Effector memory CD4-positive, alpha-beta T cell (primary cell): ENCODE data around the gene ZSCAN31.

Experiments
- DNase-seq, 3 donors: peaks; one replicate each; pipeline ENCODE4 v3.0.0-alpha.2; 2020
- H3K27ac ChIP-seq: 2 replicates; pipeline ENCODE4 v1.7.0; 2013; ENCODE audit warnings: mild to moderate bottlenecking, low read length, moderate library complexity; ENCODE audit not compliant: insufficient read depth, poor library complexity, severe bottlenecking
- H3K27me3 ChIP-seq: replicated peaks from 2 replicates; pipeline ENCODE4 v1.7.0; 2013; ENCODE audit warnings: mild to moderate bottlenecking, low read length; ENCODE audit not compliant: insufficient read depth, control insufficient read depth, poor library complexity, severe bottlenecking
- H3K36me3 ChIP-seq: 2 replicates; pipeline ENCODE4 v1.7.0; 2013; ENCODE audit warnings: mild to moderate bottlenecking, low read length, moderate library complexity; ENCODE audit not compliant: control insufficient read depth, insufficient read depth
- H3K4me1 ChIP-seq: 2 replicates; pipeline ENCODE4 v1.7.0; 2013; ENCODE audit warnings: low read length, mild to moderate bottlenecking; ENCODE audit not compliant: control insufficient read depth, insufficient read depth, poor library complexity, severe bottlenecking
- H3K4me3 ChIP-seq: 2 replicates; pipeline ENCODE4 v1.7.0; 2013; ENCODE audit warnings: low read length, low read depth, mild to moderate bottlenecking; ENCODE audit not compliant: insufficient read depth, poor library complexity, severe bottlenecking
- H3K9me3 ChIP-seq: 2 replicates; pipeline ENCODE4 v1.7.0; 2013; ENCODE audit warnings: mild to moderate bottlenecking, low read length, moderate library complexity; ENCODE audit not compliant: control insufficient read depth

ZSCAN31 gene

DNA sequence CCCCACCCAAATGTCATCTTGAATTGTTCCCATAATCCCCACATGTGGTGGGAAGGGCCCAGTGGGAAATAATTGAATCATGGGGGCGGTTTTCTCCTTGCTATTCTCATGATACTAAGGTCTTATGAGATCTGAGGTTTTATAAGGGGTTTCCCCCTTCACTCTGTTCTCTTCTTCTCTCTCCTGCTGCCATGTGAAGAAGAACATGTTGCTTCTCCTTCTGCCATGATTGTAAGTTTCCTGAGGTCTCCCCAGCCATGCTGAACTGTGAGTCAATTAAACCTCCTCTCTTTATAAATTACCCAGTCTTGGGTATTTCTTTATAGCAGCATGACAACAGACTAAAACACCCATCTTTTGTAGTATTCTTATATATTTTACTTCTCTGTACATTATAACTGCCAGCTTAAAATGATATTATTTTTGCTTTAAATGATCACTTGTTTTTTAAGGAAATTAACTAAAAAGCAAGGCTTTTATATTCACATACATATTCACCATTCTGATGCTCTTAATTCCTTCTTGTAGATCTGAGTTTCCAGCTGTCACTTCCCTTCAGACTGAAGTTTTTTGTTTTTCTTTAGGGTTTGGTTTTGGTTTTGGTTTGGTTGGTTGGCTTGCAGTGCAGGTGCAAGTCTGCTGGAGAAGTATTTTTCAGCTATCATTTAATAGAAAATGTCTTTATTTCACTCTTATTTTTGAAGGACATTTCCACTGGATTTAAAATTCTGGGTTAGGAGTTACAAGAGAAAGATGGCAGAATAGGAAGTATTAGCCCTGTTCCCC is 4.6 kb upstream of the ZSCAN31 start:
- Histone ChIP-seq H3K4me3 (no peak overlapping the region), H3K36me3 (no peaks in the 10 kb centered on the region), H3K27ac (no peak overlapping the region), H3K27me3 (no peaks in the 10 kb centered on the region), H3K9me3 (no peaks in the 10 kb centered on the region), H3K4me1 (peaks cover 9% of the 10 kb centered on the region)
- no peak for DNase-seq

GRCh38 chr6:28337121-28337520 is 1.2 kb upstream of the ZSCAN31 start:
- Histone ChIP-seq H3K27ac (no peak overlapping the region), H3K27me3 (no peaks in the 10 kb centered on the region), H3K36me3 (no peaks in the 10 kb centered on the region), H3K9me3 (no peaks in the 10 kb centered on the region), H3K4me3 (peak overlapping the region; percentile 78), H3K4me1 (peaks cover 9% of the 10 kb centered on the region)
- DNase-seq = no peak

- no peaks in the 10 kb centered on the region for H3K27me3 ChIP-seq
- H3K27ac ChIP-seq = peak overlapping the region; percentile 89
These were observed 554 bp upstream of the ZSCAN31 start for GRCh38 chr6:28336284-28337120.

GRCh38 chr6:28335040-28335563 is 846 bp downstream of the ZSCAN31 start:
- Histone ChIP-seq H3K27ac (peak overlapping the region; percentile 89), H3K4me1 (peaks cover 9% of the 10 kb centered on the region), H3K27me3 (no peaks in the 10 kb centered on the region), H3K4me3 (no peak overlapping the region), H3K36me3 (no peaks in the 10 kb centered on the region), H3K9me3 (no peaks in the 10 kb centered on the region)
- DNase-seq = no peak

More at GRCh38 chr6:28336284-28337120, 554 bp upstream of the ZSCAN31 start:
- Histone ChIP-seq H3K9me3 (no peaks in the 10 kb centered on the region), H3K4me1 (peaks cover 9% of the 10 kb centered on the region), H3K36me3 (no peaks in the 10 kb centered on the region), H3K4me3 (peak overlapping the region; percentile 78)
- no peak for DNase-seq

GRCh38 chr6:28334286-28335039 is 1.5 kb downstream of the ZSCAN31 start:
- Histone ChIP-seq H3K4me1 (peaks cover 9% of the 10 kb centered on the region), H3K36me3 (no peaks in the 10 kb centered on the region), H3K27me3 (no peaks in the 10 kb centered on the region), H3K27ac (no peak overlapping the region), H3K4me3 (no peak overlapping the region), H3K9me3 (no peaks in the 10 kb centered on the region)
- DNase-seq = no peak

DNA sequence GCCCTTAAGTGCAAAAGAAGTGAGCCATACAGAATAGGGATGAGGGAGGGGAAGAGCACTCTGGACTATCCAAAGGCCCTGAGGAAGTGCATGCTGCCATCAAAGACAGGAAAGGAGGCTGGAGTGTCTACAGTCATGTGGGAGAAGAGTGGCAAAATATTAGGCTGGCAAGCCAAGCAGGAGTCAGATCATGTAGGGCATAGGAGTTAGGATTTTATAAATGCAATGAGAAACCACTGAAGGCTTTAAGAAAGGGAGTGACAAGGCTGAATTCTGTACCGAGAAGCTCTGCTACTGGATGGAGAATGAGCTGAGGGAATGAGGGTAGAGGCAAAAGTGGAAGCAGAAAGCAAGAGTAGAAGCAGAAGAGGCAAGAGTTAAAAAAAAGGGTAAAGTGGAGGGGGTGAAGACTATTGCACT is 2.3 kb downstream of the ZSCAN31 start:
- H3K4me3 ChIP-seq = no peak overlapping the region
- no peaks in the 10 kb centered on the region for H3K9me3 ChIP-seq
- no peak overlapping the region for H3K27ac ChIP-seq
- H3K27me3 ChIP-seq = no peaks in the 10 kb centered on the region
- H3K4me1 ChIP-seq = peaks cover 9% of the 10 kb centered on the region
- no peaks in the 10 kb centered on the region for H3K36me3 ChIP-seq
- no peak for DNase-seq

DNA sequence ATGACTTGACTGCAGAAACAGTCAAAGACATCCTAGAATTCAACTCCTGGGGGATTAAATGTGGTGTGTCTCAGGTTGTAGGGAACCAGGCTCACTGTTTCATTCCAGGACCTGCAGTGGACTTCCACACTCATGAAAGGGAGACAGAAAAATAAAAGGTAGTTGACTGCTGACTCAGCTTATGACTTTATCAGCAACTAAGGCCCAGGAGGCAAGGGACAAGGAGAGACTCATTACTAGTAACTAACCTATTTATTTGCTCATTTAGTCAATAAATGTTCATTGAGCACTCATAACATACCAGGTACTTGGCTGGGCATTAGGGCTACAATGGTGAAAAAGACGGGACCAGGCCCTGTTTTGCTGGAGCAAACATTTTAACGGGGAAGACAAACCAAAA is 2.9 kb downstream of the ZSCAN31 start:
- Histone ChIP-seq H3K4me3 (no peak overlapping the region), H3K36me3 (no peaks in the 10 kb centered on the region), H3K27ac (no peak overlapping the region), H3K27me3 (no peaks in the 10 kb centered on the region), H3K9me3 (no peaks in the 10 kb centered on the region), H3K4me1 (peaks cover 9% of the 10 kb centered on the region)
- DNase-seq = no peak

- Histone ChIP-seq H3K9me3 (peaks cover 4% of the 10 kb centered on the region), H3K4me1 (no peaks in the 10 kb centered on the region), H3K4me3 (no peak overlapping the region), H3K27me3 (no peaks in the 10 kb centered on the region), H3K36me3 (no peaks in the 10 kb centered on the region), H3K27ac (no peak overlapping the region)
- DNase-seq = no peak
These were observed 5.9 kb downstream of the ZSCAN31 start for GRCh38 chr6:28330041-28330440.

- H3K27ac ChIP-seq = no peak overlapping the region
- H3K4me3 ChIP-seq = no peak overlapping the region
- H3K9me3 ChIP-seq = peaks cover 4% of the 10 kb centered on the region
- no peaks in the 10 kb centered on the region for H3K4me1 ChIP-seq
- DNase-seq = no peak
- no peaks in the 10 kb centered on the region for H3K36me3 ChIP-seq
- H3K27me3 ChIP-seq = no peaks in the 10 kb centered on the region
These were observed 9.5 kb downstream of the ZSCAN31 start for GRCh38 chr6:28326371-28326948.
